HEK293 (cell line): ENCODE data around the gene PCLAF.

Experiments
- BCL11A ChIP-seq: fragments of 450-650 bp; formaldehyde crosslinking; IDR thresholded peaks from 2 replicates; pipeline ENCODE4 v1.5.1; 2016; ENCODE audit warnings: low read depth, missing biosample characterization, missing genetic modification characterization
- BCL11B ChIP-seq: fragments of 450-650 bp; formaldehyde crosslinking; IDR thresholded peaks from 2 replicates; pipeline ENCODE4 v1.5.1; 2016; ENCODE audit warnings: low read depth, missing biosample characterization, missing genetic modification characterization
- GLI2 ChIP-seq: fragments of 450-650 bp; formaldehyde crosslinking; IDR thresholded peaks from 2 replicates; pipeline ENCODE4; 2017; ENCODE audit warnings: missing biosample characterization, missing genetic modification characterization, low read depth, borderline replicate concordance
- MYNN ChIP-seq: fragments of 450-650 bp; formaldehyde crosslinking; IDR thresholded peaks from 2 replicates; pipeline ENCODE4 v1.5.1; 2016; ENCODE audit warnings: missing biosample characterization, missing genetic modification characterization, borderline replicate concordance
- PRDM1 ChIP-seq: fragments of 450-650 bp; formaldehyde crosslinking; IDR thresholded peaks from 2 replicates; pipeline ENCODE4; 2016; ENCODE audit warnings: missing biosample characterization, missing genetic modification characterization
- WT1 ChIP-seq: fragments of 450-650 bp; formaldehyde crosslinking; IDR thresholded peaks from 2 replicates; pipeline ENCODE4 v1.5.1; 2016; ENCODE audit warnings: missing biosample characterization, missing genetic modification characterization
- ZNF175 ChIP-seq: fragments of 450-650 bp; formaldehyde crosslinking; IDR thresholded peaks from 2 replicates; pipeline ENCODE4 v1.5.1; 2016; ENCODE audit warnings: missing biosample characterization, missing genetic modification characterization
- ZNF202 ChIP-seq: fragments of 450-650 bp; formaldehyde crosslinking; IDR thresholded peaks from 2 replicates; pipeline ENCODE4 v1.5.1; 2016; ENCODE audit warnings: missing biosample characterization, missing genetic modification characterization, borderline replicate concordance
- ZNF223 ChIP-seq: fragments of 450-650 bp; formaldehyde crosslinking; IDR thresholded peaks from 2 replicates; pipeline ENCODE4 v1.5.1; 2016; ENCODE audit warnings: missing biosample characterization, missing genetic modification characterization
- ZNF24 ChIP-seq: fragments of 450-650 bp; formaldehyde crosslinking; IDR thresholded peaks from 2 replicates; pipeline ENCODE4 v1.5.1; 2016; ENCODE audit warnings: missing biosample characterization, missing genetic modification characterization
- ZNF274 ChIP-seq, 2 experiments: fragments of 200-500 bp in 1 of 2; fragments of 450-650 bp in 1 of 2; sonication (Bioruptor generic) in 1 of 2; formaldehyde crosslinking in 1 of 2; IDR thresholded peaks; 2 replicates each; pipeline versions ENCODE4 v1.5.1 to v1.6.1; 2014 to 2016; ENCODE audit warnings: borderline replicate concordance in 1 of 2, inconsistent platforms in 1 of 2, low read length in 1 of 2, missing biosample characterization in 1 of 2, missing genetic modification characterization in 1 of 2
- ZNF366 ChIP-seq: fragments of 450-650 bp; formaldehyde crosslinking; conservative IDR thresholded peaks from 2 replicates; pipeline ENCODE4 v1.5.1; 2016; ENCODE audit warnings: missing biosample characterization, missing genetic modification characterization
- ZNF426 ChIP-seq: fragments of 450-650 bp; formaldehyde crosslinking; IDR thresholded peaks from 2 replicates; pipeline ENCODE4 v1.5.1; 2017; ENCODE audit warnings: missing biosample characterization, missing genetic modification characterization, mild to moderate bottlenecking, inconsistent platforms, moderate library complexity
- ZNF514 ChIP-seq: fragments of 450-650 bp; formaldehyde crosslinking; IDR thresholded peaks from 2 replicates; pipeline ENCODE4 v1.5.1; 2016; ENCODE audit warnings: missing biosample characterization, missing genetic modification characterization
- ZNF629 ChIP-seq: fragments of 450-650 bp; formaldehyde crosslinking; IDR thresholded peaks from 2 replicates; pipeline ENCODE4 v1.5.1; 2017; ENCODE audit warnings: missing biosample characterization, missing genetic modification characterization
- ZNF707 ChIP-seq: fragments of 450-650 bp; formaldehyde crosslinking; IDR thresholded peaks from 2 replicates; pipeline ENCODE4 v1.5.1; 2016; ENCODE audit warnings: missing biosample characterization, missing genetic modification characterization
- ZSCAN23 ChIP-seq: fragments of 450-650 bp; formaldehyde crosslinking; IDR thresholded peaks from 2 replicates; pipeline ENCODE4 v1.5.1; 2016; ENCODE audit warnings: missing biosample characterization, missing genetic modification characterization
- ZSCAN30 ChIP-seq: fragments of 450-650 bp; IDR thresholded peaks from 2 replicates; pipeline ENCODE4 v1.5.1; 2018; ENCODE audit warnings: missing biosample characterization, mild to moderate bottlenecking, missing genetic modification characterization, moderate library complexity
- TF ChIP-seq, protein P1 (sequence below): IDR thresholded peaks from 2 replicates; pipeline ENCODE4 v1.6.1; 2011; ENCODE audit warnings: mild to moderate bottlenecking, low read depth, low read length, borderline replicate concordance
- TF ChIP-seq, protein P2 (sequence below): fragments of 450-650 bp; formaldehyde crosslinking; IDR thresholded peaks from 2 replicates; pipeline ENCODE4 v1.5.1; 2016; ENCODE audit warnings: missing biosample characterization, missing genetic modification characterization
- TF ChIP-seq, protein P3 (sequence below): fragments of 450-650 bp; formaldehyde crosslinking; IDR thresholded peaks from 2 replicates; pipeline ENCODE4 v1.5.0; 2017; ENCODE audit warnings: missing biosample characterization, missing genetic modification characterization, borderline replicate concordance
- TF ChIP-seq, protein P4 (sequence below): fragments of 450-650 bp; formaldehyde crosslinking; conservative IDR thresholded peaks from 2 replicates; pipeline ENCODE4 v1.5.1; 2016; ENCODE audit warnings: low read depth, missing biosample characterization, missing genetic modification characterization
- TF ChIP-seq, protein P5 (sequence below): fragments of 450-650 bp; formaldehyde crosslinking; IDR thresholded peaks from 2 replicates; pipeline ENCODE4 v1.5.1; 2016; ENCODE audit warnings: missing biosample characterization, missing genetic modification characterization
- TF ChIP-seq, protein P6 (sequence below): fragments of 450-650 bp; formaldehyde crosslinking; IDR thresholded peaks from 2 replicates; pipeline ENCODE4 v1.5.1; 2016; ENCODE audit warnings: missing biosample characterization, missing genetic modification characterization
- TF ChIP-seq, protein P7 (sequence below): fragments of 450-650 bp; IDR thresholded peaks from 2 replicates; pipeline ENCODE4 v1.5.1; 2018; ENCODE audit warnings: missing biosample characterization, mild to moderate bottlenecking, missing genetic modification characterization

The PCLAF gene

DNA sequence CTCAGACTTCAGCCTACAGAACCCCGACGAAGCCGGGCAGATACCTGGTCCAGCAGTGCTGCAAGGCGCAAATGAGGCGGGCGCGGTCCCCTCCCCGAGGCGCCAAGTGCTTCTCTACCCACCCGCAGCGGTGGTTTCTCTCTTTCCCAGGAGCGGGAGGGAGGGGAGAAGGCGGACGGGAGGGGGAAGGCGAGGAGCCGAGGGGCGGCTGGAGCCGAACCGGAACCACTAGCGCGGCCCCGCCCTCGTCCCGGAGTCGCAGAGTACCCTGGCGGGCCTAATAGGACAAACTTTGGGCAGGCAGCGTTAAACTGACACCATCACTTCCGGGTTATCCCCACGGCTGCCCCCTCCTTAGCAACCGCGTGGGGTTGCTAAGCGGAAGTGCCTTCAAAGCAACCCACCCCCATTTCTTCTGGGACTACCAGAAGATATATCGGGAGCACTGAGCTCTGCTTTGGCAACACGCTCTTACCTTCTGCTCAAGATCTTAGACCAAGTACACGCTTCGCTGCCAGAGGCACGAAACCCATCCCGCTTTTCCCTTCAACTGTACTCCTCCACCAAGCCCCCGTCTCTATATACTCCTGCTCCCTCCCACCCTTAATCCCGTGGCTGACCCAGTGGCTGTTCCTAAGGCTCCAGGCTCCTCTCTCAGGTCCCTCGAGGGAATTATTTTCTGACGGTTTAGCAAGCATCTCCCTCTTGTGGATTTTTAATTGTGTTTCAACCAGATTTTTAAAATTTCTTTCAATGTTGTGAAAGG is 25.1 kb downstream of the PCLAF start, which contains the start of gene CSNK1G1 (continued):
- TF ChIP-seq GLI2 (tag by site-specific recombination) = no peak
- no peak for TF ChIP-seq ZNF707
- TF ChIP-seq, protein P1, sequence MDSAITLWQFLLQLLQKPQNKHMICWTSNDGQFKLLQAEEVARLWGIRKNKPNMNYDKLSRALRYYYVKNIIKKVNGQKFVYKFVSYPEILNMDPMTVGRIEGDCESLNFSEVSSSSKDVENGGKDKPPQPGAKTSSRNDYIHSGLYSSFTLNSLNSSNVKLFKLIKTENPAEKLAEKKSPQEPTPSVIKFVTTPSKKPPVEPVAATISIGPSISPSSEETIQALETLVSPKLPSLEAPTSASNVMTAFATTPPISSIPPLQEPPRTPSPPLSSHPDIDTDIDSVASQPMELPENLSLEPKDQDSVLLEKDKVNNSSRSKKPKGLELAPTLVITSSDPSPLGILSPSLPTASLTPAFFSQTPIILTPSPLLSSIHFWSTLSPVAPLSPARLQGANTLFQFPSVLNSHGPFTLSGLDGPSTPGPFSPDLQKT = no peak
- TF ChIP-seq ZNF24 (tag by site-specific recombination) = no peak
- TF ChIP-seq ZNF426 (tag by site-specific recombination) = no peak
- no peak for TF ChIP-seq ZNF175
- TF ChIP-seq, protein P2, sequence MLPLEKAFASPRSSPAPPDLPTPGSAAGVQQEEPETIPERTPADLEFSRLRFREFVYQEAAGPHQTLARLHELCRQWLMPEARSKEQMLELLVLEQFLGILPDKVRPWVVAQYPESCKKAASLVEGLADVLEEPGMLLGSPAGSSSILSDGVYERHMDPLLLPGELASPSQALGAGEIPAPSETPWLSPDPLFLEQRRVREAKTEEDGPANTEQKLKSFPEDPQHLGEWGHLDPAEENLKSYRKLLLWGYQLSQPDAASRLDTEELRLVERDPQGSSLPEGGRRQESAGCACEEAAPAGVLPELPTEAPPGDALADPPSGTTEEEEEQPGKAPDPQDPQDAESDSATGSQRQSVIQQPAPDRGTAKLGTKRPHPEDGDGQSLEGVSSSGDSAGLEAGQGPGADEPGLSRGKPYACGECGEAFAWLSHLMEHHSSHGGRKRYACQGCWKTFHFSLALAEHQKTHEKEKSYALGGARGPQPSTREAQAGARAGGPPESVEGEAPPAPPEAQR (tag by site-specific recombination) = no peak
- TF ChIP-seq ZNF629 (tag by site-specific recombination) = peak; percentile 66
- TF ChIP-seq BCL11A = no peak
- no peak for TF ChIP-seq ZNF514 (tag by site-specific recombination)
- TF ChIP-seq ZNF274 (IDR thresholded peaks at IDR 0.05; ENCODE audit: low read length) = no peak
- TF ChIP-seq ZNF274 (tag by site-specific recombination; IDR thresholded peaks at IDR 0.05; ENCODE audit: borderline replicate concordance) = no peak
- TF ChIP-seq, protein P3, sequence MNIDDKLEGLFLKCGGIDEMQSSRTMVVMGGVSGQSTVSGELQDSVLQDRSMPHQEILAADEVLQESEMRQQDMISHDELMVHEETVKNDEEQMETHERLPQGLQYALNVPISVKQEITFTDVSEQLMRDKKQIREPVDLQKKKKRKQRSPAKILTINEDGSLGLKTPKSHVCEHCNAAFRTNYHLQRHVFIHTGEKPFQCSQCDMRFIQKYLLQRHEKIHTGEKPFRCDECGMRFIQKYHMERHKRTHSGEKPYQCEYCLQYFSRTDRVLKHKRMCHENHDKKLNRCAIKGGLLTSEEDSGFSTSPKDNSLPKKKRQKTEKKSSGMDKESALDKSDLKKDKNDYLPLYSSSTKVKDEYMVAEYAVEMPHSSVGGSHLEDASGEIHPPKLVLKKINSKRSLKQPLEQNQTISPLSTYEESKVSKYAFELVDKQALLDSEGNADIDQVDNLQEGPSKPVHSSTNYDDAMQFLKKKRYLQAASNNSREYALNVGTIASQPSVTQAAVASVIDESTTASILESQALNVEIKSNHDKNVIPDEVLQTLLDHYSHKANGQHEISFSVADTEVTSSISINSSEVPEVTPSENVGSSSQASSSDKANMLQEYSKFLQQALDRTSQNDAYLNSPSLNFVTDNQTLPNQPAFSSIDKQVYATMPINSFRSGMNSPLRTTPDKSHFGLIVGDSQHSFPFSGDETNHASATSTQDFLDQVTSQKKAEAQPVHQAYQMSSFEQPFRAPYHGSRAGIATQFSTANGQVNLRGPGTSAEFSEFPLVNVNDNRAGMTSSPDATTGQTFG (tag by site-specific recombination) = no peak
- TF ChIP-seq, protein P4, sequence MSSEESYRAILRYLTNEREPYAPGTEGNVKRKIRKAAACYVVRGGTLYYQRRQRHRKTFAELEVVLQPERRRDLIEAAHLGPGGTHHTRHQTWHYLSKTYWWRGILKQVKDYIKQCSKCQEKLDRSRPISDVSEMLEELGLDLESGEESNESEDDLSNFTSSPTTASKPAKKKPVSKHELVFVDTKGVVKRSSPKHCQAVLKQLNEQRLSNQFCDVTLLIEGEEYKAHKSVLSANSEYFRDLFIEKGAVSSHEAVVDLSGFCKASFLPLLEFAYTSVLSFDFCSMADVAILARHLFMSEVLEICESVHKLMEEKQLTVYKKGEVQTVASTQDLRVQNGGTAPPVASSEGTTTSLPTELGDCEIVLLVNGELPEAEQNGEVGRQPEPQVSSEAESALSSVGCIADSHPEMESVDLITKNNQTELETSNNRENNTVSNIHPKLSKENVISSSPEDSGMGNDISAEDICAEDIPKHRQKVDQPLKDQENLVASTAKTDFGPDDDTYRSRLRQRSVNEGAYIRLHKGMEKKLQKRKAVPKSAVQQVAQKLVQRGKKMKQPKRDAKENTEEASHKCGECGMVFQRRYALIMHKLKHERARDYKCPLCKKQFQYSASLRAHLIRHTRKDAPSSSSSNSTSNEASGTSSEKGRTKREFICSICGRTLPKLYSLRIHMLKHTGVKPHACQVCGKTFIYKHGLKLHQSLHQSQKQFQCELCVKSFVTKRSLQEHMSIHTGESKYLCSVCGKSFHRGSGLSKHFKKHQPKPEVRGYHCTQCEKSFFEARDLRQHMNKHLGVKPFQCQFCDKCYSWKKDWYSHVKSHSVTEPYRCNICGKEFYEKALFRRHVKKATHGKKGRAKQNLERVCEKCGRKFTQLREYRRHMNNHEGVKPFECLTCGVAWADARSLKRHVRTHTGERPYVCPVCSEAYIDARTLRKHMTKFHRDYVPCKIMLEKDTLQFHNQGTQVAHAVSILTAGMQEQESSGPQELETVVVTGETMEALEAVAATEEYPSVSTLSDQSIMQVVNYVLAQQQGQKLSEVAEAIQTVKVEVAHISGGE (tag by site-specific recombination) = peak; percentile 93
- TF ChIP-seq, protein P5, sequence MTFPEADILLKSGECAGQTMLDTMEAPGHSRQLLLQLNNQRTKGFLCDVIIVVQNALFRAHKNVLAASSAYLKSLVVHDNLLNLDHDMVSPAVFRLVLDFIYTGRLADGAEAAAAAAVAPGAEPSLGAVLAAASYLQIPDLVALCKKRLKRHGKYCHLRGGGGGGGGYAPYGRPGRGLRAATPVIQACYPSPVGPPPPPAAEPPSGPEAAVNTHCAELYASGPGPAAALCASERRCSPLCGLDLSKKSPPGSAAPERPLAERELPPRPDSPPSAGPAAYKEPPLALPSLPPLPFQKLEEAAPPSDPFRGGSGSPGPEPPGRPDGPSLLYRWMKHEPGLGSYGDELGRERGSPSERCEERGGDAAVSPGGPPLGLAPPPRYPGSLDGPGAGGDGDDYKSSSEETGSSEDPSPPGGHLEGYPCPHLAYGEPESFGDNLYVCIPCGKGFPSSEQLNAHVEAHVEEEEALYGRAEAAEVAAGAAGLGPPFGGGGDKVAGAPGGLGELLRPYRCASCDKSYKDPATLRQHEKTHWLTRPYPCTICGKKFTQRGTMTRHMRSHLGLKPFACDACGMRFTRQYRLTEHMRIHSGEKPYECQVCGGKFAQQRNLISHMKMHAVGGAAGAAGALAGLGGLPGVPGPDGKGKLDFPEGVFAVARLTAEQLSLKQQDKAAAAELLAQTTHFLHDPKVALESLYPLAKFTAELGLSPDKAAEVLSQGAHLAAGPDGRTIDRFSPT = no peak
- no peak for TF ChIP-seq PRDM1
- no peak for TF ChIP-seq WT1 (tag by site-specific recombination)
- TF ChIP-seq BCL11B (tag by site-specific recombination) = no peak
- TF ChIP-seq, protein P6, sequence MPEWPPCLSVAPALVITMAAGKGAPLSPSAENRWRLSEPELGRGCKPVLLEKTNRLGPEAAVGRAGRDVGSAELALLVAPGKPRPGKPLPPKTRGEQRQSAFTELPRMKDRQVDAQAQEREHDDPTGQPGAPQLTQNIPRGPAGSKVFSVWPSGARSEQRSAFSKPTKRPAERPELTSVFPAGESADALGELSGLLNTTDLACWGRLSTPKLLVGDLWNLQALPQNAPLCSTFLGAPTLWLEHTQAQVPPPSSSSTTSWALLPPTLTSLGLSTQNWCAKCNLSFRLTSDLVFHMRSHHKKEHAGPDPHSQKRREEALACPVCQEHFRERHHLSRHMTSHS (tag by site-specific recombination) = no peak
- TF ChIP-seq ZSCAN23 = no peak
- TF ChIP-seq, protein P7, sequence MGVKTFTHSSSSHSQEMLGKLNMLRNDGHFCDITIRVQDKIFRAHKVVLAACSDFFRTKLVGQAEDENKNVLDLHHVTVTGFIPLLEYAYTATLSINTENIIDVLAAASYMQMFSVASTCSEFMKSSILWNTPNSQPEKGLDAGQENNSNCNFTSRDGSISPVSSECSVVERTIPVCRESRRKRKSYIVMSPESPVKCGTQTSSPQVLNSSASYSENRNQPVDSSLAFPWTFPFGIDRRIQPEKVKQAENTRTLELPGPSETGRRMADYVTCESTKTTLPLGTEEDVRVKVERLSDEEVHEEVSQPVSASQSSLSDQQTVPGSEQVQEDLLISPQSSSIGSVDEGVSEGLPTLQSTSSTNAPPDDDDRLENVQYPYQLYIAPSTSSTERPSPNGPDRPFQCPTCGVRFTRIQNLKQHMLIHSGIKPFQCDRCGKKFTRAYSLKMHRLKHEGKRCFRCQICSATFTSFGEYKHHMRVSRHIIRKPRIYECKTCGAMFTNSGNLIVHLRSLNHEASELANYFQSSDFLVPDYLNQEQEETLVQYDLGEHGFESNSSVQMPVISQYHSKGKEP (tag by site-specific recombination) = no peak
- TF ChIP-seq MYNN (tag by site-specific recombination) = 0 out of 2 replicates have a peak, but pooled peaks have one; percentile 43
- TF ChIP-seq ZNF366 = no peak
- no peak; the same call in 1 of the 2 replicates for TF ChIP-seq ZSCAN30 (tag by site-specific recombination)
- TF ChIP-seq ZNF223 = no peak
- TF ChIP-seq ZNF202 (tag by site-specific recombination) = no peak
